HL-60 (cell line): Measurements from ENCODE around the gene TENM4.

Source experiments
- CTCF ChIP-seq: IDR thresholded peaks from one replicate; pipeline ENCODE4 v1.5.1; 2011; ENCODE audit warnings: low read length, control low read depth, inconsistent platforms; ENCODE audit not compliant: insufficient read depth
- POLR2AphosphoS5 ChIP-seq: IDR thresholded peaks from 2 replicates; pipeline ENCODE4 v1.6.1; 2012; ENCODE audit warnings: low read depth
- SPI1 ChIP-seq: IDR thresholded peaks from 2 replicates; pipeline ENCODE4 v1.6.1; 2012; ENCODE audit warnings: low read depth, mild to moderate bottlenecking, borderline replicate concordance
- TF ChIP-seq, protein P1 (sequence below): IDR thresholded peaks from 2 replicates; pipeline ENCODE4 v1.6.1; 2012; ENCODE audit warnings: low read depth; ENCODE audit not compliant: insufficient replicate concordance

- TF ChIP-seq CTCF (no peak), SPI1 (no peak), POLR2AphosphoS5 (no peak)
- TF ChIP-seq, protein P1, sequence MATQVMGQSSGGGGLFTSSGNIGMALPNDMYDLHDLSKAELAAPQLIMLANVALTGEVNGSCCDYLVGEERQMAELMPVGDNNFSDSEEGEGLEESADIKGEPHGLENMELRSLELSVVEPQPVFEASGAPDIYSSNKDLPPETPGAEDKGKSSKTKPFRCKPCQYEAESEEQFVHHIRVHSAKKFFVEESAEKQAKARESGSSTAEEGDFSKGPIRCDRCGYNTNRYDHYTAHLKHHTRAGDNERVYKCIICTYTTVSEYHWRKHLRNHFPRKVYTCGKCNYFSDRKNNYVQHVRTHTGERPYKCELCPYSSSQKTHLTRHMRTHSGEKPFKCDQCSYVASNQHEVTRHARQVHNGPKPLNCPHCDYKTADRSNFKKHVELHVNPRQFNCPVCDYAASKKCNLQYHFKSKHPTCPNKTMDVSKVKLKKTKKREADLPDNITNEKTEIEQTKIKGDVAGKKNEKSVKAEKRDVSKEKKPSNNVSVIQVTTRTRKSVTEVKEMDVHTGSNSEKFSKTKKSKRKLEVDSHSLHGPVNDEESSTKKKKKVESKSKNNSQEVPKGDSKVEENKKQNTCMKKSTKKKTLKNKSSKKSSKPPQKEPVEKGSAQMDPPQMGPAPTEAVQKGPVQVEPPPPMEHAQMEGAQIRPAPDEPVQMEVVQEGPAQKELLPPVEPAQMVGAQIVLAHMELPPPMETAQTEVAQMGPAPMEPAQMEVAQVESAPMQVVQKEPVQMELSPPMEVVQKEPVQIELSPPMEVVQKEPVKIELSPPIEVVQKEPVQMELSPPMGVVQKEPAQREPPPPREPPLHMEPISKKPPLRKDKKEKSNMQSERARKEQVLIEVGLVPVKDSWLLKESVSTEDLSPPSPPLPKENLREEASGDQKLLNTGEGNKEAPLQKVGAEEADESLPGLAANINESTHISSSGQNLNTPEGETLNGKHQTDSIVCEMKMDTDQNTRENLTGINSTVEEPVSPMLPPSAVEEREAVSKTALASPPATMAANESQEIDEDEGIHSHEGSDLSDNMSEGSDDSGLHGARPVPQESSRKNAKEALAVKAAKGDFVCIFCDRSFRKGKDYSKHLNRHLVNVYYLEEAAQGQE: no peak
These were observed 88.5 kb downstream of the TENM4 start for GRCh38 chr11:79352349-79352703.
